Tibial nerve (tissue), 4 donors: Measurements from ENCODE around the gene TMEM266.

ENCODE experiments used
- EP300 ChIP-seq, 2 donors: sonication (generic); formaldehyde crosslinking; IDR thresholded peaks; one replicate each; pipeline ENCODE4 v1.6.1; 2017; ENCODE audit warnings: antibody characterized with exemption in 2 of 2, mild to moderate bottlenecking in 1 of 2
- POLR2A ChIP-seq, 2 donors: fragments of 450-650 bp; IDR thresholded peaks; one replicate each; pipeline ENCODE4 v1.6.1; 2017; ENCODE audit warnings: antibody characterized with exemption in 2 of 2, mild to moderate bottlenecking in 2 of 2, moderate library complexity in 2 of 2
- TF ChIP-seq, protein P1 (sequence below), 5 experiments: fragments of 200-600 bp in 3 of 5; fragments of 450-650 bp in 2 of 5; sonication (generic) in 3 of 5; IDR thresholded peaks; one replicate each; pipeline ENCODE4 v1.5.1; 2016 to 2019; ENCODE audit warnings: antibody characterized with exemption in 5 of 5, mild to moderate bottlenecking in 3 of 5, moderate library complexity in 2 of 5

DNA sequence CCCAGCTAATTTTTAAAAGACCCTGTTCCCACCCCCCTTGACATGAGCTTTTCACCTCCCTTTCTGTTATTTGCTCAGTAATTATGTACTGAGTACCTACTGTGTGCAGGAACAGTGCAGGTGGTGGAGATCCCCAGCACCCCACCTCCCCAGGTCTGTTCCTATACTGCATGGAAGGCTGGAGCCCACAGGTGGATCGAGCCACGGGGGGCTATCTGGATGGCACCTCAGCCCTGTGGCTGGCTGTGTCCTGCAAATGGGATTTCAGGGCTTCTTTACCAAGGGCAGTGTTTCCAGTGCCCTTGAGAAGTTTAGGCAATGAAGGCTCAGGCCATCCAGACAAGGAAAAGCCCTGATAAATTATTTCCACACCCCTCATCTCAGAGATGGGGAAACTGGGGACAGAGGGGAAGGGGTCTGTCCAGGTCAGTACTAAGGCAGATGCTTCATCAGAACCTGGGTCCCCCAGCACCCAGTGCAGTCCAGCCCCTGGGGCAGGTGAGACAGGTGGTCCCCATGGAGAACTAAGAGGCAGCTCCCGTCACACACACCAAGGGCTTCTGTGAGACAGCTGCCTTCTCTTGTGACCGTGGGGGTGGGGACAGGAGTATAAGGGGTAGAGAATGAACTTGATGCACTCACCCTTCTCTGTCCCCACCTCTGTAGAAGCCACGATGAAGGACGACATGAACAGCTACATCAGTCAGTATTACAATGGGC lies 141.9 kb downstream of the TMEM266 start:
- TF ChIP-seq, protein P1, sequence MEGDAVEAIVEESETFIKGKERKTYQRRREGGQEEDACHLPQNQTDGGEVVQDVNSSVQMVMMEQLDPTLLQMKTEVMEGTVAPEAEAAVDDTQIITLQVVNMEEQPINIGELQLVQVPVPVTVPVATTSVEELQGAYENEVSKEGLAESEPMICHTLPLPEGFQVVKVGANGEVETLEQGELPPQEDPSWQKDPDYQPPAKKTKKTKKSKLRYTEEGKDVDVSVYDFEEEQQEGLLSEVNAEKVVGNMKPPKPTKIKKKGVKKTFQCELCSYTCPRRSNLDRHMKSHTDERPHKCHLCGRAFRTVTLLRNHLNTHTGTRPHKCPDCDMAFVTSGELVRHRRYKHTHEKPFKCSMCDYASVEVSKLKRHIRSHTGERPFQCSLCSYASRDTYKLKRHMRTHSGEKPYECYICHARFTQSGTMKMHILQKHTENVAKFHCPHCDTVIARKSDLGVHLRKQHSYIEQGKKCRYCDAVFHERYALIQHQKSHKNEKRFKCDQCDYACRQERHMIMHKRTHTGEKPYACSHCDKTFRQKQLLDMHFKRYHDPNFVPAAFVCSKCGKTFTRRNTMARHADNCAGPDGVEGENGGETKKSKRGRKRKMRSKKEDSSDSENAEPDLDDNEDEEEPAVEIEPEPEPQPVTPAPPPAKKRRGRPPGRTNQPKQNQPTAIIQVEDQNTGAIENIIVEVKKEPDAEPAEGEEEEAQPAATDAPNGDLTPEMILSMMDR (IDR thresholded peaks at IDR 0.05), result no peak
- TF ChIP-seq POLR2A (IDR thresholded peaks at IDR 0.05), result no peak
- no peak for TF ChIP-seq EP300 (IDR thresholded peaks at IDR 0.05)
